Measurements from ENCODE around the gene DCPS.
"Not testable (repeated sequence)": the region's sequence is repeated elsewhere in the genome, so short reads cannot be mapped to it uniquely, and the experiment has no call there.

DCPS gene

DNA sequence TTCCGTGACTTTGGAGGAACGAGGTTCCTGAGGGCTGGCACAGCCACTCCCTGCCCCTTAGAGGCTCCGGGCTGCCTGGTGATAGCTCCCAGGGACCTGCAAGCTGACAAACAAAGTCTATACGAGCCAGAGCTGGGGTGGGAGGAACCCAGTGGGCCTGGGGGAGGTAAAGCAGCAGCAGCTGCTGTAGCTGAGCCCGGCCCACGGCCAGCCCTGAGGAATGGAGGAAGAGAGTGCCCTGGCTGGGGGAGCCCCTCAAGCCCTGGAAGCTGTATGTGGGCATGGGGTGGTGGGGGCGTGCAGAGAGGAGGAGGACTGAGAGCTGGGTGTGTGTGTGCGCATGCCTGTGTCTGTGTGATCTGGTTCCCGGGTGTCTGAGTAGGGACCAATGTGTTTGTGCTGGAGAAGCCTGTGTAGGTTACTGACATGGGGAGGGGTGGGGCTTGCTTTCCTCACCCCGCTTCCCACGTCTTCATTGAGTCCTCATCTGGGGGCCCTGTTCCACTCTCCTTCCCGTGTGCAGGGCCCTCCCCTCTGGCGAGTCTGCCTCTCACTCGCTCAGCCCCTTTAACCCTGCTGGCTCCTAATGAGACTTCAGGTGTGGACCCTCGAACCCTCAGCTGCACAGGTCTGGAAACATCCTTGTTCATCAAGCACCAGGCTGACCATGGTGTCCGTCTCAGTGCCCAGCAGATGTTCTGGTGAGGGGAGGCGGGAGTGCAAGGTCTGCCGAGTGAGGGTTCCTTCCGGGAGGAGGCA lies 62.4 kb downstream of the DCPS start:
- no peak overlapping the region for H3K4me3 ChIP-seq (ENCODE audit: low read length)
- TF ChIP-seq, protein P1, sequence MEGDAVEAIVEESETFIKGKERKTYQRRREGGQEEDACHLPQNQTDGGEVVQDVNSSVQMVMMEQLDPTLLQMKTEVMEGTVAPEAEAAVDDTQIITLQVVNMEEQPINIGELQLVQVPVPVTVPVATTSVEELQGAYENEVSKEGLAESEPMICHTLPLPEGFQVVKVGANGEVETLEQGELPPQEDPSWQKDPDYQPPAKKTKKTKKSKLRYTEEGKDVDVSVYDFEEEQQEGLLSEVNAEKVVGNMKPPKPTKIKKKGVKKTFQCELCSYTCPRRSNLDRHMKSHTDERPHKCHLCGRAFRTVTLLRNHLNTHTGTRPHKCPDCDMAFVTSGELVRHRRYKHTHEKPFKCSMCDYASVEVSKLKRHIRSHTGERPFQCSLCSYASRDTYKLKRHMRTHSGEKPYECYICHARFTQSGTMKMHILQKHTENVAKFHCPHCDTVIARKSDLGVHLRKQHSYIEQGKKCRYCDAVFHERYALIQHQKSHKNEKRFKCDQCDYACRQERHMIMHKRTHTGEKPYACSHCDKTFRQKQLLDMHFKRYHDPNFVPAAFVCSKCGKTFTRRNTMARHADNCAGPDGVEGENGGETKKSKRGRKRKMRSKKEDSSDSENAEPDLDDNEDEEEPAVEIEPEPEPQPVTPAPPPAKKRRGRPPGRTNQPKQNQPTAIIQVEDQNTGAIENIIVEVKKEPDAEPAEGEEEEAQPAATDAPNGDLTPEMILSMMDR (IDR thresholded peaks at IDR 0.05; ENCODE audit: insufficient read depth, low read depth, low read length, missing control alignments): no peak

DNA sequence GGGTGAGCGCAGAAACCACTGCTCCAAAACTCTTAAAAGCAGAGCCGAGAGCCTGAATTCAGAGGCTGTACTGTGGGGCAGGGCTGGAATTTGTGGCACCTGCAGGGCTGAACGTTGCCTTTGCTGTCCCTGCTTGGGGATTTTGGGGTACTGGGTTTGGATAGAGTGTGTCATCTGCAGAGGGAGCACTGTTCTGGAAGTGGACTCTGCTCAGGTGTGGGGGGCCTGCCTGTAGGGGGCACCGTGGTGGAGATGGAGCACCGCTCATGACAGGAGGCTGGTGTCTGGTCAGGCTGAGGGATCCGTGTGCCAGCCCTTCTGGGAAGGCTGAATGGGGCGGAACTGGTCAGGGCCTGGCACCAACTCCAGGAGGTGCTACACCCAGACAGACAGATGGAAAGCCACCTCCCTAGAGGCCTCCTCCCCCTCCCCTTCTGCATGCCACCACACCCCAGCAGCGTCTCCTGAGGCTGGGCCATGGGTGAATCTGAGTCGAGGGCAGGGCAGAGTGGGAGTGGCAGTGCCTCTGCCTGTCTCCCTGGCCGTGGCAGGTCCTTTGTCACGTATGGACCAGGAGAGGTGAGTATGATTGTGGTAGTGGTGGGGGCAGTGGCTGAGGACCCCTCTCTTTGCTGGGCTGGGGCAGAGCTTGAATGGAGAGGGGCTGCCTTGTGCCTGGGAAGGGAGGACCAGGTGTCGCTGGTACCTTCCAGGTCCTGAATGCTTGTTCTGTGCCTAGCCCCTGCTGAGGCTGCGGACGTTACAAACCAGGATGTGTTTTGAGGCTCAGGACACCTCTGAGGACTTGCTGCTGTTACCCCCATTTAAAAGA lies 63.2 kb downstream of the DCPS start:
- H3K4me3 ChIP-seq (ENCODE audit: low read length); DNase-seq (ENCODE audit: low read depth): not testable (repeated sequence)
- TF ChIP-seq, protein P1 (IDR thresholded peaks at IDR 0.05; ENCODE audit: insufficient read depth, low read depth, low read length, missing control alignments): peak; percentile 3

More for the DNA sequence above, 62.4 kb downstream of the DCPS start:
- DNase-seq (ENCODE audit: low read depth): no peak

DNA sequence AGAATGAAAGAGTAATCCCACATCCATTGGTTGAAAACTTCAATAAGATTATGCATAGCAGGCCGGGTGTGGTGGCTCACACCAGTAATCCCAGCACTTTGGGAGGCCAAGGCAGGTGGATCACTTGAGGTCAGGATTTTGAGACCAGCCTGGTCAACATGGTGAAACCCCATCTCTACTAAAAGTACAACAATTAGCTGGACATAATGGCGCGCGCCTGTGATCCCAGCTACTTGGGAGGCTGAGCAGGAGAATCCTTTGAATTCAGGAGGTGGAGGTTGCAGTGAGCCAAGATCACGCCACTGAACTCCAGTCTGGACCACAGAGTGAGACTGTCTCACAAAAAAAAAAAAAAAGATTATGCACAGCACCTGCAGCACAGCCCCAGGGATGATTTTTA lies 63.9 kb downstream of the DCPS start:
- not testable (repeated sequence) for H3K4me3 ChIP-seq (ENCODE audit: low read length); DNase-seq (ENCODE audit: low read depth)

DNA sequence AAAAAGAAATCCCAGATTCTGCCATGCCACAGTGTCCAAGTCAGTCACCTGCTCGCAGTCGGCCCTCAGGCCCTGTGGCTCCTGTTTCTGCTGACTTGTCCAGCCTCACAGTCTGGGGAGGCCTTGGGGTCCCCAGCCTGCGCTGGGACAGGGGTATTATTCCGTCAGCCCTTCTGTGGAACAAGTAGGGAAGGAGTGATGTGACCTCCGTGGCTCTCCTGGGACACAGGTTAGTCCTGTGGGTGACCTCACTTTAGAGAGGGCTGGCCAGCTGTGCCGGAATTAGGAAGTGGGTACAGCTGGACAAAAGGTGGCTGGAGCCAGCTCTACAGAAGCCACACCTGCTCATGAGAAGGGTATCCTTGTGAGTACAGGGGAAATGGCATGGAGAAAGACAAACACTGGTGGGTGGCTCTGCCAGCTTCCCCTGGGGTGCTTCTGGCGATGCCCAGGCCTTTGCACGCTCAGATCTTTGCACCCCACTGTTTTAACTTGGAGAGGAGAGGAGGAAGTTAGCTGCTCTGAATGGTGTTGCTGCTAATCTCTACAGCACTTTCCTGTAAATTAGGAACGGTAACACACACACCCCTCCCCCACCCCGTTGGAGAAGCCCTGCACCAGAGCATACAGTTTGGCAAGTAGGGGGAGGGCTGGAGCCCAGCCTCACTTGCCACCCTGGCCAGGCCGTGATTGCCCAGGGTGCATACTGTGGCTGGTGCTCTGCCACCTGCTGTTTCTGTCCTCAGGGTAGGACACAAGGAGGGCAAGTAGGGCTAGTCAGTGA lies 64.7 kb downstream of the DCPS start:
- H3K4me3 ChIP-seq (ENCODE audit: low read length); DNase-seq (ENCODE audit: low read depth): not testable (repeated sequence)

DNA sequence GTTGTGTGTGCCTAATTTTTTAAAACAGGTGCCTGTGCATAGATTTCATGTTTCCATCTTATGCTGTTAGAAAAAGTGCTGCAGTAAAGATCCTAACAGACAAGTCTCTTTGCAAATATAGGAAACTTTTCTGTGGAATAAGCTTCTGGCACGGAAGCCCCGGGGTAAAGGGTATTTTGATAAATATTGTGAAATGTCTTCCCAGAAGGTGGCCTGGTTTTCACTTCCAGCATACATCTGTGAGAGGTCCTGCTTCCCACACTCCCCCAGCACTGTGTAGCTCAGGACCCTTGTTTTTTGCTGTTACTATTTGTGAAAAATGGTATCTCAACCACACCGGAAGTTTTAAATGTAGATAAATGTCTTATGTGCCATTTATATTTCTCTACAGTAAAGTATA lies 66.2 kb downstream of the DCPS start:
- H3K4me3 ChIP-seq (ENCODE audit: low read length): no peak overlapping the region
- TF ChIP-seq, protein P1 (IDR thresholded peaks at IDR 0.05; ENCODE audit: insufficient read depth, low read depth, low read length, missing control alignments): no peak
- DNase-seq (ENCODE audit: low read depth): no peak

DNA sequence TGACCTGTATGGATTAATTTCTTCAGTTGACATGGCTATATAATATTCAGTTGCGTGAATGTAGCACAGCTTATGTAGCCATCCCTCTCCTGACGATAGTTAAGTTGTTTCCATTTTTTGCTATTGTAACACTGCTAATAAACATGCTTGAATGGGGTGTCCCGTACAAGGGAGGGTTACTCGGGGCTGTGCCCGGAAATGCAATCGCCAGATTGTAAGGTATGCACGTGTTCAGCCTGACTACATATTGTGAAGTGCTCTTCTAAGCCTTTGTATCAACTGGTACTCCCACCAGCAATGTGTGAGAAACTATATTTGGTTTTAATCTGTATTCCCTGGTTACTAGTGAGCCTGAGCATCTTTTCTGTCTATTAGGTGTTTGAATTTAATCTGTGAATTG lies 67.7 kb downstream of the DCPS start:
- TF ChIP-seq, protein P1 (IDR thresholded peaks at IDR 0.05; ENCODE audit: insufficient read depth, low read depth, low read length, missing control alignments): no peak
- no peak for DNase-seq (ENCODE audit: low read depth)
- no peak overlapping the region for H3K4me3 ChIP-seq (ENCODE audit: low read length)

DNA sequence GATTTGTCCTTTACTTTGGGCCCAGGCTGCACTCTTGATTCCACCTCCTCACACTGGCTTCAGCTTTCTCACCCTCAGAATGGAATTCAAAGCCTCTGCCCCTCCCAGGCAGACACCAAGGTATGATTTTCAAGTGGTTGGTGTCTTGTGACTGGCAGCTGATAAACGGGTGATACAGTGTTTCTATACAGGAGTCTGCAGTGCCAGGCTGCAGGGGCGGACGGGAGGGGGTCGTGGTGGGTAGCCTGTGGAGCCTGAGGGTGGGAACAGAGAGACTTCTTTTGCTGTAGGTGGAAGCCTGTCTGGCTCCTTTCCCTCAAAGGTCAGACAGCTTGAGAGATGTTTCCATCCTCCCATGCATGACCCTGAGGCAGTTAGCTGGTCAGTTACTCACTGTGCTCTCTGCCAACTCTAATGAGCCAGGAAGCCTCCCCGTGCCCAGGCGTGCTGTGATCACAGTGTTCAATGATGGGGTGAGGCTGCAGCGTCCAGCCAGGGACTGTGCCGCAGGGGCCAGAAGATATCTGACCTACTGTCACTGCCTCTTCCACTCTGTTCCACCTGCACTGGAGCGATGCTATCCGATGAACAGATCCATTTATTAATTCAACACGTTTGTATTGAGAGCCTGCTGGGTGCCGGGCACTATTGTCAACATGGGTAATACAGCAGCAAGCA lies 69.7 kb downstream of the DCPS start:
- DNase-seq (ENCODE audit: low read depth): peak; percentile 53
- not testable (repeated sequence) for H3K4me3 ChIP-seq (ENCODE audit: low read length)

DNA sequence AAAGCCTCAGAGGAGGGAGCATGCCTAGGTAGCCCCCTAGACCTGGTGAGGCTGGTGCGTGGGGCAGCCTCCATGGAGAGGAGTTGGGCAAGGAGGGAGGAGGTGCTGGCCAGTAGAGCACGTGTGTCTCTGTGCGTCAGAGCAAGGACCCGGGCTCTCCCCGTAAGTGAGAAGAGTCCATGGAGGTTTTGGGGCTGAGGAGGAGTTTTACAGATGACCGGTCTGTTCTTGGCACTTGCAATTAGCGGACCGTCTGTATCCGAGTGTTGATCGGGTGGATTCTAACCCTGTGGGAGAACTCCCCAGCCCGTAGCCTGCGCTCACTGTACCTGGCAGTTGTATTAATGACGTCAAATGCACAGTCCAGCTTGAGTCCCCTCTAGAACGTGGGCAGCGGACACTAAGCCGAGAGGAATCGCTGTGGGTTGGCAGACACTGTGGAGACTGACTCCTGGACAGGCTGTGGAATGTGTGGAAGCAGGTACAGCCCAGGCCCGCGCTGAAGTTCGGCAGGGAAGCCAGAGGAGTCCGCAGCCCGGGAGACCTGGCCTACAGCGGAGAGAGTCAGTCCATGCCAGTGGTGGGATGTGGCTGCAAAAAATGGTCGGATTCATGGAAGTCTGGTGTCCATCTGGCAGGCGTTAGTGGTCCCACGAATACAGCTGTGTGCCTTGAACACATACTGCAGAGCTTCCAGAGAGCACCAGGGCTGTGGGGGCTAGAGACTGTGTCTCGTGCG lies 70.9 kb downstream of the DCPS start:
- not testable (repeated sequence) for DNase-seq (ENCODE audit: low read depth); H3K4me3 ChIP-seq (ENCODE audit: low read length)

Measured in epithelial cell of esophagus (primary cell).